Pancreas (tissue), 10 donors: ENCODE results near the gene AKNAD1. TPM values are rescaled to one million over a fixed set of nuclear protein-coding genes. Genes with fewer than 3 reads are reported as not detected.

Source experiments
- ATAC-seq, 4 donors: fragments of 200-7000 bp; cut with Tn5 transposase; one replicate each; pipeline versions ENCODE4 v1.8.0 to v1.9.1; 2020; ENCODE audit warnings: mild to moderate bottlenecking in 4 of 4, moderate library complexity in 4 of 4
- DNase-seq, 6 donors: peaks; one replicate each; pipeline ENCODE4 v3.0.0-alpha.2; 2020
- FAIRE-seq: peaks from 2 replicates; lab custom pipeline; 2012; peaks lifted over from hg19 to GRCh38; lab: Jason Lieb, UNC
- H3K27ac ChIP-seq, 4 donors: fragments of 200-600 bp; sonication (generic); 1 replicate in 3 of 4; 2 replicates in 1 of 4; pipeline versions ENCODE4 v1.5.0 to v1.8.0; 2020
- H3K27me3 ChIP-seq, 4 donors: fragments of 200-600 bp; one replicate each; pipeline ENCODE4 v1.8.0; 2021
- H3K36me3 ChIP-seq, 3 donors: fragments of 200-600 bp; sonication (generic) in 1 of 3; one replicate each; pipeline versions ENCODE4 v1.5.0 to v1.8.0; 2020 to 2021
- H3K4me1 ChIP-seq, 3 donors: fragments of 200-600 bp; one replicate each; pipeline ENCODE4 v1.8.0; 2021
- H3K4me3 ChIP-seq, 4 donors: fragments of 200-600 bp; sonication (generic) in 2 of 4; one replicate each; pipeline versions ENCODE4 v1.5.0 to v1.8.0; 2020 to 2021
- H3K9me3 ChIP-seq, 4 donors: fragments of 200-600 bp; one replicate each; pipeline ENCODE4 v1.8.0; 2021
- CTCF ChIP-seq, 4 donors: fragments of 200-600 bp; sonication (generic) in 3 of 4; IDR thresholded peaks; one replicate each; pipeline versions ENCODE4 v1.5.0 to v1.8.0; 2021; ENCODE audit warnings: antibody characterized with exemption in 4 of 4
- WGBS, 2 donors: extraction: QIAGEN DNeasy Blood & Tissue Kit; methylation state at CpG; one replicate each; pipeline ENCODE4 v1.1.7; 2013; 5-methylcytosine and 5-hydroxymethylcytosine counted together
- intact Hi-C, 3 donors: fragments of 100-400 bp; cut with DNase I; formaldehyde crosslinking; loops; one replicate each; pipeline versions ENCODE4 v1.11.1 to v1.14.2; 2022
- polyA plus RNA-seq, 2 donors: library from polyadenylated mRNA; stranded (reverse); fragments of 200-250 nt; gene quantifications; one replicate each; pipeline ENCODE4 v1.2.3, GENCODE V29; 2013
- total RNA-seq, 6 donors: library from RNA; stranded (reverse); fragmentation: NEBNext Ultra II Directional in 4 of 6; extraction: Animal tissue kit (Norgen Biotek cat#: 25700) in 4 of 6; gene quantifications; one replicate each; pipeline versions ENCODE4 v1.2.1 to v1.2.4, GENCODE V29; 2021 to 2023
- donor health status: healthy with polysubstance abuse.
- donor health status: DM: no; HTN: no; CAD: no; lungs with moderate emphysema.
- donor health status: DM: no; HTN: no; CAD: no.
- donor health status: control.
- donor health status: control.
- donor health status: Bipolar disorder and iron deficiency.
- donor health status: DM: yes; HTN: yes; CAD: no.
- donor health status: DM: no; HTN: no; CAD: no.
- donor health status: DM: no; HTN: no; CAD: no.
- donor health status: DM: yes; HTN: yes; CAD: no.

Gene AKNAD1
- total and polyA plus RNA-seq, 8 donors: 0.23 TPM; not detected in 7

GRCh38 chr1:108826081-108826635 lies 30.7 kb downstream of the AKNAD1 start:
- intact Hi-C loops: loop anchor here in 1 of 3 donors (5.0 kb wide), 1 partner anchor 71 kb away; no protein-coding TSS in a partner anchor
- Histone ChIP-seq H3K36me3 (no peaks in the 10 kb centered on the region), H3K4me3 (no peak overlapping the region), H3K27me3 (no peaks in the 10 kb centered on the region), H3K4me1 (no peaks in the 10 kb centered on the region), H3K27ac (no peak overlapping the region), H3K9me3 (no peaks in the 10 kb centered on the region)
- no peak for DNase-seq
- no peak for TF ChIP-seq CTCF (IDR thresholded peaks at IDR 0.05)
- WGBS, 2 donors: 87 to 91% methylated on average over 3 of the region's 3 CpGs
- no peak for FAIRE-seq
- no peak for ATAC-seq

GRCh38 chr1:108824051-108824450 lies 32.8 kb downstream of the AKNAD1 start:
- no peak for FAIRE-seq
- intact Hi-C loops: no loop called here
- Histone ChIP-seq H3K9me3 (no peaks in the 10 kb centered on the region), H3K36me3 (no peaks in the 10 kb centered on the region), H3K4me1 (no peaks in the 10 kb centered on the region), H3K27ac (no peak overlapping the region), H3K27me3 (no peaks in the 10 kb centered on the region), H3K4me3 (no peak overlapping the region)
- ATAC-seq: peak in 3 of 4 donors; percentile 24 to 48 (median 27)
- no peak for DNase-seq
- TF ChIP-seq CTCF (IDR thresholded peaks at IDR 0.05): no peak
- 78 to 84% methylated on average over 3 of the region's 3 CpGs for WGBS, 2 donors

- TF ChIP-seq CTCF (IDR thresholded peaks at IDR 0.05): no peak
- FAIRE-seq: no peak
- H3K36me3 ChIP-seq: no peaks in the 10 kb centered on the region
- intact Hi-C loops: no loop called here
- H3K4me1 ChIP-seq: no peaks in the 10 kb centered on the region
- no peak for DNase-seq
- WGBS, 2 donors: 31 to 41% methylated on average over 3 of the region's 3 CpGs
- H3K4me3 ChIP-seq: no peak overlapping the region
- ATAC-seq: no peak
- H3K27me3 ChIP-seq: no peaks in the 10 kb centered on the region
- no peaks in the 10 kb centered on the region for H3K9me3 ChIP-seq
- H3K27ac ChIP-seq: no peak overlapping the region
Measured at GRCh38 chr1:108823632-108824031, 33.3 kb downstream of the AKNAD1 start.

GRCh38 chr1:108819878-108820277 lies 37.0 kb downstream of the AKNAD1 start:
- peaks cover 0 to 15% (median 3%) of the 10 kb centered on the region in 3 donors for H3K4me1 ChIP-seq
- WGBS, 2 donors: 77 to 80% methylated on average over 5 of the region's 5 CpGs
- no peaks in the 10 kb centered on the region for H3K27me3 ChIP-seq
- no peak for TF ChIP-seq CTCF (IDR thresholded peaks at IDR 0.05)
- H3K27ac ChIP-seq: no peak overlapping the region
- ATAC-seq (no peak), DNase-seq (no peak), FAIRE-seq (no peak)
- H3K9me3 ChIP-seq: no peaks in the 10 kb centered on the region
- no peaks in the 10 kb centered on the region for H3K36me3 ChIP-seq
- intact Hi-C loops: no loop called here
- H3K4me3 ChIP-seq: no peak overlapping the region

- Histone ChIP-seq H3K9me3 (no peaks in the 10 kb centered on the region), H3K27ac (no peak overlapping the region), H3K27me3 (no peaks in the 10 kb centered on the region), H3K4me1 (peaks cover 0 to 15% (median 3%) of the 10 kb centered on the region in 3 donors), H3K4me3 (no peak overlapping the region), H3K36me3 (no peaks in the 10 kb centered on the region)
- intact Hi-C loops: no loop called here
- DNase-seq: no peak
- ATAC-seq: no peak
- FAIRE-seq: no peak
- TF ChIP-seq CTCF (IDR thresholded peaks at IDR 0.05): no peak
Measured at GRCh38 chr1:108817811-108818210, 39.1 kb downstream of the AKNAD1 start.
